Vagina (tissue), 2 donors: Measurements from ENCODE around the gene PPIF. TPM values are rescaled to one million over a fixed set of nuclear protein-coding genes. Genes with fewer than 3 reads are reported as not detected.

Source experiments
- DNase-seq, 2 donors: peaks; one replicate each; pipeline ENCODE4 v3.0.0-alpha.2; 2017; ENCODE audit errors: extremely low spot score in 2 of 2
- H3K27ac ChIP-seq: fragments of 200-600 bp; sonication (generic); one replicate; pipeline ENCODE4 v1.5.1; 2019
- H3K27me3 ChIP-seq: fragments of 200-600 bp; sonication (generic); one replicate; pipeline ENCODE4 v1.5.1; 2019
- H3K36me3 ChIP-seq, 2 donors: fragments of 200-600 bp; sonication (generic); one replicate each; pipeline ENCODE4 v1.5.1; 2017 to 2019
- H3K4me1 ChIP-seq: fragments of 200-600 bp; sonication (generic); one replicate; pipeline ENCODE4 v1.5.1; 2019
- H3K4me3 ChIP-seq, 2 donors: fragments of 200-600 bp; sonication (generic); 1 replicate in 1 of 2; 2 replicates in 1 of 2; pipeline ENCODE4 v1.5.1; 2016 to 2019
- H3K9me3 ChIP-seq: fragments of 200-600 bp; sonication (generic); one replicate; pipeline ENCODE4 v1.5.1; 2019
- CTCF ChIP-seq, 3 experiments: fragments of 450-650 bp in 2 of 3; fragments of 200-600 bp in 1 of 3; sonication (generic) in 1 of 3; IDR thresholded peaks; one replicate each; pipeline ENCODE4 v1.5.1; 2017 to 2019; ENCODE audit warnings: antibody characterized with exemption in 3 of 3, mild to moderate bottlenecking in 2 of 3, moderate library complexity in 2 of 3
- POLR2A ChIP-seq, 2 donors: fragments of 450-650 bp; IDR thresholded peaks; one replicate each; pipeline ENCODE4 v1.6.1; 2017; ENCODE audit warnings: antibody characterized with exemption in 2 of 2, mild to moderate bottlenecking in 2 of 2, moderate library complexity in 2 of 2
- POLR2AphosphoS5 ChIP-seq, 2 donors: sonication (generic); formaldehyde crosslinking; IDR thresholded peaks; one replicate each; pipeline ENCODE4 v1.9.0; 2017; ENCODE audit warnings: antibody characterized with exemption in 2 of 2, mild to moderate bottlenecking in 2 of 2, low read depth in 1 of 2; ENCODE audit not compliant: insufficient read depth in 1 of 2
- intact Hi-C: fragments of 100-400 bp; cut with DNase I; formaldehyde crosslinking; loops from one replicate; pipeline ENCODE4 v1.15.1; 2023
- total RNA-seq: library from RNA; depleted of rRNA; stranded (reverse); fragments of >200 nt; gene quantifications from one replicate; pipeline ENCODE4 v1.2.3, GENCODE V29; 2016

PPIF gene
- total RNA-seq, 1 donor from 2014 or later = 44.7 TPM

DNA sequence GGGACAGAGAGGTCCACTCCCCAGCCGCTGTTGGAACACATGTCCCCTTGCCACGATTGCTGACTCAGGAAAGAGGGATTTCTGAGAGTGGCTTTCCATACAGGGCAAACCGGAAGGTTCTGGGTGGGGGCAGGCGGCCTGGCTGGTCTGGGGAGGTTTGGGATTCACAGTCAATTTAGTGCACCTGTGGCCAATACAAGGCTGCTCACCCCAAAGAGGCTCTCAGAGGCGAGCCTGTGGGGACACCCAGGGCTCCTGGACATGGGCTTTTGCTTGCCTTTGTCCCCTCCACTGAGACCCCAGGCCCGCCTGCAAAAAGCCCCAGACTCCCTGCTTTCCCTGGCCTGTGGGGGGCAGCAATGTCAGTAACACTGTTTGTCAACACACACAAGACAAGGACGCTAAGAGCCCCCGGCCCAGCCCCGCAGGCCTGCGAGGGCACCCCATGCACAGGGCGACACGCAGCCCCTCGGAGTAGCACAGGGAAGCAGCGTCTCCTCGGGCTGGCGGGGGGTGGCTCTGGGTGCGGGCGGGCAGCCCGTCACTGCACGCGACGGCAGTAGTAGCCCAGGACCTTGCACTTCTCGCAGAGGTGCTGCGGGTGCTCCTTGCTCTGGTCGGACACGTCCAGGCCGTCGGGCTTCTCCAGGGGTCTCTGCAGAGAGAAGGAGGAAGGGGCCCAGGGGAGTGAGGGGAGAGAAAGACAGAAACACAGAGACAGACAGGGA, 38.7 kb downstream of the PPIF start:
- H3K4me3 ChIP-seq = no peak overlapping the region
- no peak overlapping the region for H3K27ac ChIP-seq
- H3K27me3 ChIP-seq = no peaks in the 10 kb centered on the region
- DNase-seq = peak; percentile 81 to 90
- peaks cover 32% of the 10 kb centered on the region for H3K4me1 ChIP-seq
- H3K36me3 ChIP-seq = peaks cover 0 to 17% of the 10 kb centered on the region in 2 donors
- H3K9me3 ChIP-seq = no peaks in the 10 kb centered on the region
- no peak for TF ChIP-seq POLR2AphosphoS5 (IDR thresholded peaks at IDR 0.05; ENCODE audit: insufficient read depth in 1 of 2, low read depth in 1 of 2)
- no peak for TF ChIP-seq POLR2A (IDR thresholded peaks at IDR 0.05)
- TF ChIP-seq CTCF (IDR thresholded peaks at IDR 0.05) = no peak
- intact Hi-C loops = no loop called here

GRCh38 chr10:79386637-79387465, 39.6 kb downstream of the PPIF start:
- peaks cover 32% of the 10 kb centered on the region for H3K4me1 ChIP-seq

GRCh38 chr10:79387466-79387973, 40.3 kb downstream of the PPIF start:
- intact Hi-C loops = no loop called here
- DNase-seq = peak in 1 of 2 donors; percentile 86

More at GRCh38 chr10:79386637-79387465, 39.6 kb downstream of the PPIF start:
- Histone ChIP-seq H3K27me3 (no peaks in the 10 kb centered on the region), H3K9me3 (no peaks in the 10 kb centered on the region), H3K36me3 (peaks cover 0 to 17% of the 10 kb centered on the region in 2 donors), H3K27ac (peak overlapping the region; percentile 68), H3K4me3 (no peak overlapping the region)
- peak; percentile 83 to 88 for DNase-seq
- intact Hi-C loops = no loop called here
- no peak for TF ChIP-seq CTCF (IDR thresholded peaks at IDR 0.05)
- TF ChIP-seq POLR2A (IDR thresholded peaks at IDR 0.05) = no peak
- TF ChIP-seq POLR2AphosphoS5 (IDR thresholded peaks at IDR 0.05; ENCODE audit: insufficient read depth in 1 of 2, low read depth in 1 of 2) = no peak

GRCh38 chr10:79387974-79388850, 40.9 kb downstream of the PPIF start:
- Histone ChIP-seq H3K4me1 (peaks cover 32% of the 10 kb centered on the region), H3K9me3 (no peaks in the 10 kb centered on the region), H3K4me3 (no peak overlapping the region), H3K36me3 (peaks cover 0 to 17% of the 10 kb centered on the region in 2 donors), H3K27me3 (no peaks in the 10 kb centered on the region), H3K27ac (peak overlapping the region; percentile 68)
- no peak for TF ChIP-seq CTCF (IDR thresholded peaks at IDR 0.05)
- TF ChIP-seq POLR2AphosphoS5 (IDR thresholded peaks at IDR 0.05; ENCODE audit: insufficient read depth in 1 of 2, low read depth in 1 of 2) = no peak
- no peak for TF ChIP-seq POLR2A (IDR thresholded peaks at IDR 0.05)
- DNase-seq = peak in 1 of 2 donors; percentile 84
- intact Hi-C loops = no loop called here

More at GRCh38 chr10:79387466-79387973, 40.3 kb downstream of the PPIF start:
- Histone ChIP-seq H3K9me3 (no peaks in the 10 kb centered on the region), H3K4me3 (no peak overlapping the region), H3K36me3 (peaks cover 0 to 17% of the 10 kb centered on the region in 2 donors), H3K4me1 (peaks cover 32% of the 10 kb centered on the region), H3K27ac (peak overlapping the region; percentile 68), H3K27me3 (no peaks in the 10 kb centered on the region)
- TF ChIP-seq POLR2A (IDR thresholded peaks at IDR 0.05) = no peak
- TF ChIP-seq POLR2AphosphoS5 (IDR thresholded peaks at IDR 0.05; ENCODE audit: insufficient read depth in 1 of 2, low read depth in 1 of 2) = no peak
- TF ChIP-seq CTCF (IDR thresholded peaks at IDR 0.05) = no peak
